ENCODE measurements around the gene OR5H14.

Gene OR5H14

GRCh38 chr3:98110550-98110908, 36.8 kb upstream of the OR5H14 start:
- no peak overlapping the region for H3K9ac ChIP-seq
- no peak overlapping the region for H2AFZ ChIP-seq (ENCODE audit: low read depth)
- no peak overlapping the region for H3K4me3 ChIP-seq (IDR thresholded peaks at IDR 0.05; ENCODE audit: insufficient read depth, low read depth, low read length)
- no peaks in the 10 kb centered on the region for H3K4me1 ChIP-seq (ENCODE audit: low read depth, poor library complexity, severe bottlenecking)
- no peak for TF ChIP-seq CTCF (conservative IDR thresholded peaks at IDR 0.05; ENCODE audit: low read depth, low read length)
- H3K4me2 ChIP-seq, result no peak overlapping the region
- no peaks in the 10 kb centered on the region for H3K79me2 ChIP-seq (ENCODE audit: insufficient read depth, low read depth)
- H4K20me1 ChIP-seq (ENCODE audit: insufficient read depth), result no peaks in the 10 kb centered on the region
- no peaks in the 10 kb centered on the region for H3K36me3 ChIP-seq (ENCODE audit: insufficient read depth)
- H3K27me3 ChIP-seq (ENCODE audit: insufficient read depth, low read depth), result no peaks in the 10 kb centered on the region
- H3K27ac ChIP-seq, result no peak overlapping the region

GRCh38 chr3:98114264-98114663, 33.0 kb upstream of the OR5H14 start:
- Histone ChIP-seq H3K9ac (no peak overlapping the region), H4K20me1 (ENCODE audit: insufficient read depth) (no peaks in the 10 kb centered on the region), H3K4me2 (no peak overlapping the region), H3K79me2 (ENCODE audit: insufficient read depth, low read depth) (no peaks in the 10 kb centered on the region), H3K36me3 (ENCODE audit: insufficient read depth) (no peaks in the 10 kb centered on the region), H3K4me1 (ENCODE audit: low read depth, poor library complexity, severe bottlenecking) (no peaks in the 10 kb centered on the region), H3K27ac (no peak overlapping the region), H3K27me3 (ENCODE audit: insufficient read depth, low read depth) (no peaks in the 10 kb centered on the region), H3K4me3 (IDR thresholded peaks at IDR 0.05; ENCODE audit: insufficient read depth, low read depth, low read length) (no peak overlapping the region), H2AFZ (ENCODE audit: low read depth) (no peak overlapping the region)
- TF ChIP-seq CTCF (conservative IDR thresholded peaks at IDR 0.05; ENCODE audit: low read depth, low read length), result no peak

GRCh38 chr3:98115717-98116116, 31.6 kb upstream of the OR5H14 start:
- Histone ChIP-seq H3K9ac (no peak overlapping the region), H3K4me1 (ENCODE audit: low read depth, poor library complexity, severe bottlenecking) (no peaks in the 10 kb centered on the region), H4K20me1 (ENCODE audit: insufficient read depth) (no peaks in the 10 kb centered on the region), H2AFZ (ENCODE audit: low read depth) (no peak overlapping the region), H3K4me3 (IDR thresholded peaks at IDR 0.05; ENCODE audit: insufficient read depth, low read depth, low read length) (no peak overlapping the region), H3K79me2 (ENCODE audit: insufficient read depth, low read depth) (no peaks in the 10 kb centered on the region), H3K36me3 (ENCODE audit: insufficient read depth) (no peaks in the 10 kb centered on the region), H3K27ac (no peak overlapping the region), H3K27me3 (ENCODE audit: insufficient read depth, low read depth) (no peaks in the 10 kb centered on the region), H3K4me2 (no peak overlapping the region)
- no peak for TF ChIP-seq CTCF (conservative IDR thresholded peaks at IDR 0.05; ENCODE audit: low read depth, low read length)

- Histone ChIP-seq H3K4me3 (IDR thresholded peaks at IDR 0.05; ENCODE audit: insufficient read depth, low read depth, low read length) (no peak within 1 kb of the TSS), H3K4me1 (ENCODE audit: low read depth, poor library complexity, severe bottlenecking) (peaks cover 3% of the 10 kb centered on the region), H3K27me3 (ENCODE audit: insufficient read depth, low read depth) (no peaks in the 10 kb centered on the region), H4K20me1 (ENCODE audit: insufficient read depth) (no peaks in the 10 kb centered on the region), H2AFZ (ENCODE audit: low read depth) (no peak within 1 kb of the TSS), H3K27ac (no peak within 1 kb of the TSS), H3K4me2 (no peak within 1 kb of the TSS), H3K9ac (no peak within 1 kb of the TSS), H3K79me2 (ENCODE audit: insufficient read depth, low read depth) (no peaks in the 10 kb centered on the region), H3K36me3 (ENCODE audit: insufficient read depth) (no peaks in the 10 kb centered on the region)
- TF ChIP-seq CTCF (conservative IDR thresholded peaks at IDR 0.05; ENCODE audit: low read depth, low read length), result no peak
Observed at GRCh38 chr3:98130421-98130820, 16.9 kb upstream of the OR5H14 start, which contains the start of gene OR5H1. Gene OR5H1 (plus strand): TSS chr3:98130721. CDS start chr3:98132698, 1,977 bp downstream.
